HG03103 (cell line): Measurements from ENCODE around the gene CD180.

Experiments
- ATAC-seq: cut with Tn5 transposase; IDR thresholded peaks from one replicate; pipeline ENCODE4 v1.9.1; 2021; ENCODE audit warnings: low read depth; ENCODE audit not compliant: unreplicated experiment

CD180 gene

GRCh38 chr5:67163863-67164595, 32.6 kb downstream of the CD180 start:
- ATAC-seq: no peak

GRCh38 chr5:67163231-67163756, 33.3 kb downstream of the CD180 start:
- ATAC-seq: no peak

GRCh38 chr5:67161767-67162166, 34.8 kb downstream of the CD180 start:
- no peak for ATAC-seq

GRCh38 chr5:67160985-67161384, 35.6 kb downstream of the CD180 start:
- ATAC-seq: no peak

GRCh38 chr5:67160272-67160671, 36.3 kb downstream of the CD180 start:
- ATAC-seq: no peak

- no peak for ATAC-seq
These were observed 39.5 kb downstream of the CD180 start for GRCh38 chr5:67156976-67157583.

GRCh38 chr5:67154556-67155206, 41.9 kb downstream of the CD180 start:
- no peak for ATAC-seq

GRCh38 chr5:67153292-67153691, 43.3 kb downstream of the CD180 start:
- ATAC-seq: no peak

- ATAC-seq: no peak
These were observed 44.2 kb downstream of the CD180 start for GRCh38 chr5:67152400-67152799.

- no peak for ATAC-seq
These were observed 46.6 kb downstream of the CD180 start for GRCh38 chr5:67149951-67150523.

GRCh38 chr5:67149057-67149950, 47.3 kb downstream of the CD180 start:
- ATAC-seq: no peak

- no peak for ATAC-seq
These were observed 48.8 kb downstream of the CD180 start for GRCh38 chr5:67147760-67148159.

GRCh38 chr5:67146981-67147380, 49.6 kb downstream of the CD180 start:
- no peak for ATAC-seq

- no peak for ATAC-seq
These were observed 50.0 kb downstream of the CD180 start for GRCh38 chr5:67146574-67146973.

- ATAC-seq: no peak
These were observed 52.4 kb downstream of the CD180 start for GRCh38 chr5:67144183-67144639.

GRCh38 chr5:67143549-67143948, 53.0 kb downstream of the CD180 start:
- no peak for ATAC-seq

GRCh38 chr5:67142816-67143215, 53.8 kb downstream of the CD180 start:
- ATAC-seq: no peak

GRCh38 chr5:67141644-67142043, 55.0 kb downstream of the CD180 start:
- no peak for ATAC-seq

- no peak for ATAC-seq
These were observed 56.2 kb downstream of the CD180 start for GRCh38 chr5:67140413-67140812.

- ATAC-seq: no peak
These were observed 57.6 kb downstream of the CD180 start for GRCh38 chr5:67139030-67139429.
